Kidney epithelial cell (primary cell): ENCODE measurements around the gene FIS1. TPM values are rescaled to one million over a fixed set of nuclear protein-coding genes. Genes with fewer than 3 reads are reported as not detected.
"Not testable (repeated sequence)": the region's sequence is repeated elsewhere in the genome, so short reads cannot be mapped to it uniquely, and the experiment has no call there.

Experiments used
- DNase-seq: peaks from one replicate; pipeline ENCODE4 v3.0.0-alpha.2; 2010; ENCODE audit warnings: low read depth
- H3K27me3 ChIP-seq: 2 replicates; pipeline ENCODE4 v1.6.0; 2011; ENCODE audit warnings: low read length; ENCODE audit not compliant: control insufficient read depth, insufficient read depth
- H3K36me3 ChIP-seq: 2 replicates; pipeline ENCODE4 v1.5.1; 2011; ENCODE audit warnings: low read length; ENCODE audit not compliant: control insufficient read depth, insufficient read depth
- H3K4me3 ChIP-seq: 2 replicates; pipeline ENCODE4 v1.5.1; 2011; ENCODE audit warnings: low read depth, mild to moderate bottlenecking, control low read depth, low read length
- total RNA-seq: library from RNA; depleted of rRNA; stranded (reverse); fragments of >200 nt; gene quantifications from 2 replicates; pipeline ENCODE4 v1.2.3, GENCODE V29; 2015
- TF ChIP-seq, protein P1 (sequence below): IDR thresholded peaks from 2 replicates; pipeline ENCODE4 v1.5.1; 2011; ENCODE audit warnings: mild to moderate bottlenecking, moderate library complexity, low read length, control low read depth, inconsistent platforms; ENCODE audit not compliant: insufficient read depth, poor library complexity, severe bottlenecking

The FIS1 gene
- total RNA-seq, 1 donor from 2014 or later, result 231 TPM

DNA sequence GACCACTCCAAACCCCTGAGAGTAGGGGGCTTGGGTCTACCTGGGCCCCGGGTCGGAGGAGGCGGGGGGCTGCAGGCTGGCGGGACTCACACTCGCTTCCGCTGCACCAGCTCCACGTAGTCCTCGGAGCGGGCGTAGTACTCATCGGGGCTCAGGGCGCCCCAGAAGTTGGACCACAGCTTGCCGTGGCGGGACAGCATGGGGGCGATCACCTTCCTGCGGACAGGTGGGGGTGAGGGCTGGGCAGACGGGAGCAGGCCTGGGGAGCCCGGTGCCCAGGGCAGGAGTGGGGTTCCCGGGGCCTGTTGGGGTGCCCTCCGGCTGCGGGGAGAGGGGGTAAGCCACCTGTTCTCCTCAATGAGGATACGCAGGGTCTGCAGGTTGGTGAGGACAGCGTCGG, 33.4 kb downstream of the FIS1 start:
- no peak overlapping the region for H3K4me3 ChIP-seq
- TF ChIP-seq, protein P1, sequence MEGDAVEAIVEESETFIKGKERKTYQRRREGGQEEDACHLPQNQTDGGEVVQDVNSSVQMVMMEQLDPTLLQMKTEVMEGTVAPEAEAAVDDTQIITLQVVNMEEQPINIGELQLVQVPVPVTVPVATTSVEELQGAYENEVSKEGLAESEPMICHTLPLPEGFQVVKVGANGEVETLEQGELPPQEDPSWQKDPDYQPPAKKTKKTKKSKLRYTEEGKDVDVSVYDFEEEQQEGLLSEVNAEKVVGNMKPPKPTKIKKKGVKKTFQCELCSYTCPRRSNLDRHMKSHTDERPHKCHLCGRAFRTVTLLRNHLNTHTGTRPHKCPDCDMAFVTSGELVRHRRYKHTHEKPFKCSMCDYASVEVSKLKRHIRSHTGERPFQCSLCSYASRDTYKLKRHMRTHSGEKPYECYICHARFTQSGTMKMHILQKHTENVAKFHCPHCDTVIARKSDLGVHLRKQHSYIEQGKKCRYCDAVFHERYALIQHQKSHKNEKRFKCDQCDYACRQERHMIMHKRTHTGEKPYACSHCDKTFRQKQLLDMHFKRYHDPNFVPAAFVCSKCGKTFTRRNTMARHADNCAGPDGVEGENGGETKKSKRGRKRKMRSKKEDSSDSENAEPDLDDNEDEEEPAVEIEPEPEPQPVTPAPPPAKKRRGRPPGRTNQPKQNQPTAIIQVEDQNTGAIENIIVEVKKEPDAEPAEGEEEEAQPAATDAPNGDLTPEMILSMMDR, result no peak
- no peaks in the 10 kb centered on the region for H3K27me3 ChIP-seq
- DNase-seq, result no peak
- H3K36me3 ChIP-seq, result peaks cover 1% of the 10 kb centered on the region

DNA sequence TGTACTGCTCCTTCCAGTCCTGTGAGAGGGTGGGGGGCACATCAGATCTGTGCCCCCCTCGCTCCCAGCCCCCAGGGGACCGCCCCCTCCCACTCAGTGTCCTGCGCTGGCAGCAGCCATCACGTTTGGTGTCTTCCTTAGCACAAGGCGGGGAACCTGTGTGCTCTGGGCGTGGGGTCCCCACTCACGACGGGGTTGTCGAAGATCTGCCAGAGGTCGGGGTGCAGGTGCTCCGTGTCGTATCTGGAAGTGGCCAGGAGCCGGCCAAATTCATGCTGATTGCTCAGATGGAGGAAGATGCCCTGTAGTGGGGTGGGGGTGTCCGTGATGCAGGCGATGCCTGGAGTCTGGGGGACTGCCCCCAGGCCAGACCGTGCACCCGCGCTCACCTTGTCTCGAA, 34.7 kb downstream of the FIS1 start:
- TF ChIP-seq, protein P1, result no peak
- H3K27me3 ChIP-seq, result no peaks in the 10 kb centered on the region

DNA sequence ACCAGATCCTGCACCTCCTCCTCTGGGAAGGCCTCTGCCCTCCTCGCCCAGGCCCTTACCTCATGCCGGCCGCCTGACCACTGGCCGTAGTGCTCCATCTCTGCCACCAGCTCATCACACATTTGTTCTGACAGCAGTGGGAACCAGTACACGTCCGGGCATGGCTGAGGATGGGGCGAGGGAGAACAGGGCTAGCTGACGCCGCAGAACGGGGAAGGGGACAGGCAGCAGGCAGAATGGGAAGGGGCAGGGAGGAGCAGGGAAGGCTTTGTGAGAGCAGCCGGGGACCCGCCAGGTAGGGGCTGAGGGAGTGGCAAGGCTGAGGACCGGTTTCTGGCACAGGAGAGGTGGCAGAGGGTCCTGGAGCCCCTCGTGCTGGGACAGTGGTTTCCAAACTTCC, 36.1 kb downstream of the FIS1 start:
- H3K4me3 ChIP-seq, result no peak overlapping the region
- no peak for DNase-seq
- H3K36me3 ChIP-seq, result no peaks in the 10 kb centered on the region
- TF ChIP-seq, protein P1, result no peak
- H3K27me3 ChIP-seq, result no peaks in the 10 kb centered on the region

More for the DNA sequence above, 34.7 kb downstream of the FIS1 start:
- no peak for DNase-seq
- H3K4me3 ChIP-seq, result no peak overlapping the region
- peaks cover 1% of the 10 kb centered on the region for H3K36me3 ChIP-seq

DNA sequence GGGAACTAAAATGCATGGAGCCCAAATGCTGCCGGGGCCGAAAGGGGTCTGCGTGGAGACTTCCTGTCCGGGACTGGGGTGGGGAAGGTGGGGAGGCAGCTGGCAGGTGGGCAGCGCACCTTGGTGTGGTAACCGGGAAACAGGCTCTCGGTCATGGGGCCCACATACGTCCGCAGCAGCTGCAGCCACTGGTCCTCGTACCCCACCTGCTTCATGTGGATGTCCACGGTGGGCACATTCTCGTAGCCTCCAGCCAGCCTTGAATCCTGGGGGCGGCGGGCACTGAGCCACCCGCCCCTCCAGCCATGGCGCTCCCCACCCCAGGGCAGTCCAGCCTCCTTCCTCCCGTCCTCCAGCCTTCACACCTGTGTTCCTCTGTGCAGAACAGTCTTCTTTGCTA, 37.4 kb downstream of the FIS1 start:
- Histone ChIP-seq H3K4me3 (no peak overlapping the region), H3K36me3 (no peaks in the 10 kb centered on the region), H3K27me3 (peaks cover 12% of the 10 kb centered on the region)
- TF ChIP-seq, protein P1, result no peak
- no peak for DNase-seq

DNA sequence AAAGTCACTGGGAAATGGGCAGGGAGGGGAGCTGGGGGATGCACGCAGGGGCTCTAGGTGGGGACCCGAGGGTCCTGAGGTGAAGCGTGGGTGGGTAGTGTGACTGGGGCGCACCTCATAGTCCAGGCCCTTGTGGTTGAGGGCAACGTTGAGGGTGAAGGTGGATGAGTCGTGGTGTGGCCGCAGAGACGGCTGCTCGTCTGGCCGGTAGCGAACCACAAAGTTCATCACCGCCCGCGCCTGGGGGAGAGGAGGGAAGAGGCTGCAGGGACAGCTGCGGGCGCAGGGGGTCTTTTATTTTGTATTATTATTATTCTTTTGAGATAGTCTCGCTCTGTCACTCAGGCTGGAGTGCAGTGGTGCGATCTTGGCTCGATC, 38.2 kb downstream of the FIS1 start:
- no peak for DNase-seq
- no peaks in the 10 kb centered on the region for H3K36me3 ChIP-seq
- TF ChIP-seq, protein P1, result no peak
- no peak overlapping the region for H3K4me3 ChIP-seq
- peaks cover 20% of the 10 kb centered on the region for H3K27me3 ChIP-seq

DNA sequence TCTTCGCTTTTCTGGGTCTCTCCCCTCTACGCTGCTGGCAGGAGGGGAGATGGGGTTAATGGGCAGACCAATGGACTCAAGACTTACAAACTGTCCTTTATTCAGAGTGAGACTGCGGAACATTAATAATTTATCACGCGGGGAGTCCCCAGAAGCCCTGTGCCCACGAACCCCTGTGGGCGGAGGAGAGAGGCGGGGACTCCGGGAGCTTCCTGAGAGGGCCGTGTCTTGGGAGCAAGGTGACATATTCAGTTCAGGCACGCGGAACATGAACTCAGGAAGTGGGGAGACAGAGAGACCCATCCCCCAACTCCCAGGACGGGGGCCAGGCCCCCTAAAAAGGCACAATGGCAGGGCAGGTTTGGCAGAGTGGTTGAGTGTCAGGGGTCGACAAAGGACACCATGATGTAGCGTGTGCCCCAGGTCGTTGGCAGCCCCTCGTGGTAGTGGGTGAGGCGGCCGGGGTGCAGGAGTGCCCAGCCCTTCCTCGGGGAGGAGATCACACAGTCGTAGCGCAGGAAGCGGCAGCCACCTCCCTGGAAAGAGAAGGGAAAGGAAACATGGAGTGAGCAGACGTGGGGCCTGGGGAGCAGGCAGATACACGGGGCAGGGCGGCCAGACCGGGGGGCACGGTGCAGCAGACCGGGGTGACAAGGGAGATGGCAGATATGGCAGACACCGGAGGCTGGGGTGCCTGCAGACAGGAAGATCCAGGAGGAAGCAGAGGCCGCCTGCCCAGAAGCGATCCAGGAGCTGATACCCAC, 38.8 kb downstream of the FIS1 start:
- Histone ChIP-seq H3K36me3 (no peaks in the 10 kb centered on the region), H3K4me3 (no peak overlapping the region), H3K27me3 (peaks cover 24% of the 10 kb centered on the region)
- DNase-seq, result no peak
- TF ChIP-seq, protein P1, result no peak

DNA sequence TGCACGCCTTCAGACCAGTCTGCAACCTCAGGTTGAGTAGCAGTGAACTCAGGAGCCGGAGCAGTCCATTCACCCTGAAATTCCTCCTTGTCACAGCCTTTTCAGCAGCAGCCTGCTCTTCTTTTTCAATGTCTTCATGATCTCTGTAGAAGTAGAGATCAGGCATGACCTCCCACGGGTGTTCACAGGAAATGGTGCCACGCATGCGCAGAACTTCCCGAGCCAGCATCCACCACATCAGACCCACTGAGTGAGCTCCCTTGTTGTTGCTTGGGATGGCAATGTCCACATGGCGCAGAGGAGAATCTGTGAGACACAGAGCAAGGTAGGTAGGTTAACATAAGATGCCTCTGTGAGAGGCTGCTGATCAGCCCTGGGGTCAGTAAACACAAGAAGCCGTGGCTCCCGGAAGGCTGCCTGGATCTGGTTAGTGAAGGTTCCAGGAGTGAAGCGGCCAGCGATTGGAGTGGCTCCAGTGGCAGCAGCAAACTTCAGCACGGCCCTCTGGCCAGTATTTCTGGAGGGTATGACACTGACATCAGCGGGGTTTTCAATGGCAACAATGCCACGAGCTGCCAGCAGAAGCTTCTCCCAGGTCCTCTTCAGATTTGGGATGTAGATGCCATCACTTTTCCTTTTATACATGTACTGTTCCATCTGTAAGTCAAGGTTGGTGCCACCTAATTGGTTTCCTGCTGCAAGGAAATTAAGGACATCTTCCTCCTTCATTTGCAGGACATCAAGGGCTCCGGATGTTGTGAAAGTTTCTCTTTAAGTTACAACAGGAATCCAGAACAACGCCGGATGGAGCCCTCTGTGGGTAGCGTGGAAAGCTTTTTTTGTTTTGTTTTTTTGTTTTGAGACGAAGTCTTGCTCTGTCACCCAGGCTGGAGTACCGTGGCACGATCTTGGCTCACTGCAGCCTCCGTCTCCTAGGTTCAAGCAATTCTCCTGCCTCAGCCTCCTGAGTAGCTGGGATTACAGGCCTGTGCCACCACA, 40.8 kb downstream of the FIS1 start:
- H3K27me3 ChIP-seq, result peaks cover 35% of the 10 kb centered on the region
- H3K36me3 ChIP-seq, result not testable (repeated sequence)

More for the DNA sequence above, 40.8 kb downstream of the FIS1 start:
- not testable (repeated sequence) for DNase-seq, H3K4me3 ChIP-seq
